Progenitor cell of endocrine pancreas (in vitro differentiated cells): ENCODE measurements around the gene SAMHD1. TPM values are rescaled to one million over a fixed set of nuclear protein-coding genes. Genes with fewer than 3 reads are reported as not detected.
"Not testable (repeated sequence)": the region's sequence is repeated elsewhere in the genome, so short reads cannot be mapped to it uniquely, and the experiment has no call there.

Source experiments
- DNase-seq: peaks from one replicate; pipeline ENCODE4 v3.0.0; 2021; ENCODE audit warnings: low spot score; ENCODE audit not compliant: unreplicated experiment
- H3K27ac Mint-ChIP-seq: 2 replicates; pipeline ENCODE4 v1.8.0; 2021; ENCODE audit warnings: mild to moderate bottlenecking, moderate library complexity, mixed read lengths
- H3K27me3 Mint-ChIP-seq: 2 replicates; pipeline ENCODE4 v1.8.0; 2021; ENCODE audit warnings: mixed read lengths
- H3K36me3 Mint-ChIP-seq: 2 replicates; pipeline ENCODE4 v1.8.0; 2022; ENCODE audit warnings: mixed read lengths; ENCODE audit not compliant: insufficient read depth
- H3K4me1 Mint-ChIP-seq: 2 replicates; pipeline ENCODE4 v1.8.0; 2021; ENCODE audit warnings: low read depth, mixed read lengths
- H3K4me3 Mint-ChIP-seq: 2 replicates; pipeline ENCODE4 v1.8.0; 2021; ENCODE audit warnings: low read depth, mild to moderate bottlenecking, moderate library complexity, mixed read lengths
- H3K9me3 Mint-ChIP-seq: 2 replicates; pipeline ENCODE4 v1.8.0; 2021; ENCODE audit warnings: low read depth, mixed read lengths
- CTCF ChIP-seq: fragments of 200-600 bp; sonication (generic); IDR thresholded peaks from one replicate; pipeline ENCODE4 v1.5.0; 2021; ENCODE audit warnings: antibody characterized with exemption, mild to moderate bottlenecking; ENCODE audit not compliant: unreplicated experiment
- long read RNA-seq: library from polyadenylated mRNA; unstranded; transcript quantifications from one replicate; pipeline ENCODE4 v2.0.0, GENCODE V29; 2020
- total RNA-seq: library from RNA; stranded (reverse); gene quantifications from 2 replicates; pipeline ENCODE4 v1.2.1, GENCODE V29; 2021

SAMHD1 gene
- 15.1 and 17.1 TPM in 2 replicates for total RNA-seq
- long read RNA-seq, full-length matches to known transcripts, result 19 of 23 reads
- long read RNA-seq, partial matches to known transcripts, result 1 of 23 reads
- long read RNA-seq, other reads (novel, unspliced or antisense), result 3 of 23 reads

- peaks cover 16% of the 10 kb centered on the region for H3K4me1 Mint-ChIP-seq
- H3K27me3 Mint-ChIP-seq, result peaks cover 12% of the 10 kb centered on the region
- no peak for TF ChIP-seq CTCF
- no peaks in the 10 kb centered on the region for H3K9me3 Mint-ChIP-seq
- H3K4me3 Mint-ChIP-seq, result peak within 1 kb of the TSS; percentile 88
- peak within 1 kb of the TSS; percentile 91 for H3K27ac Mint-ChIP-seq
- H3K36me3 Mint-ChIP-seq, result no peaks in the 10 kb centered on the region
- DNase-seq, result peak; percentile 96
These were observed at the start of gene SAMHD1 for GRCh38 chr20:36951198-36951978. Gene SAMHD1, minus strand, starts transcription at chr20:36951708. Its CDS starts 65 bp downstream, at chr20:36951643.

GRCh38 chr20:37000171-37000570, 48.7 kb upstream of the SAMHD1 start:
- H3K36me3 Mint-ChIP-seq, result peaks cover 38% of the 10 kb centered on the region
- H3K9me3 Mint-ChIP-seq, DNase-seq, H3K27me3 Mint-ChIP-seq, H3K4me3 Mint-ChIP-seq, H3K27ac Mint-ChIP-seq, H3K4me1 Mint-ChIP-seq: not testable (repeated sequence)

- Mint-ChIP-seq H3K36me3 (peaks cover 47% of the 10 kb centered on the region), H3K27me3 (no peaks in the 10 kb centered on the region), H3K4me3 (no peak overlapping the region), H3K9me3 (peaks cover 12% of the 10 kb centered on the region), H3K4me1 (peaks cover 2% of the 10 kb centered on the region), H3K27ac (peak overlapping the region; percentile 17)
- DNase-seq, result no peak
- no peak for TF ChIP-seq CTCF
These were observed 47.1 kb upstream of the SAMHD1 start for GRCh38 chr20:36998652-36999051.

GRCh38 chr20:36997121-36997520, 45.6 kb upstream of the SAMHD1 start:
- peaks cover 2% of the 10 kb centered on the region for H3K4me1 Mint-ChIP-seq
- no peak for TF ChIP-seq CTCF
- no peak overlapping the region for H3K4me3 Mint-ChIP-seq
- H3K36me3 Mint-ChIP-seq, result peaks cover 43% of the 10 kb centered on the region
- no peak overlapping the region for H3K27ac Mint-ChIP-seq
- H3K27me3 Mint-ChIP-seq, result no peaks in the 10 kb centered on the region
- H3K9me3 Mint-ChIP-seq, result peaks cover 19% of the 10 kb centered on the region
- no peak for DNase-seq

GRCh38 chr20:36994221-36994620, 42.7 kb upstream of the SAMHD1 start:
- H3K9me3 Mint-ChIP-seq, result peaks cover 19% of the 10 kb centered on the region

GRCh38 chr20:36992802-36993334, 41.4 kb upstream of the SAMHD1 start:
- peaks cover 4% of the 10 kb centered on the region for H3K4me1 Mint-ChIP-seq
- DNase-seq, result no peak
- no peak overlapping the region for H3K4me3 Mint-ChIP-seq
- no peaks in the 10 kb centered on the region for H3K27me3 Mint-ChIP-seq
- no peak for TF ChIP-seq CTCF
- no peak overlapping the region for H3K27ac Mint-ChIP-seq
- H3K9me3 Mint-ChIP-seq, result peaks cover 19% of the 10 kb centered on the region
- peaks cover 30% of the 10 kb centered on the region for H3K36me3 Mint-ChIP-seq

More at GRCh38 chr20:36994221-36994620, 42.7 kb upstream of the SAMHD1 start:
- not testable (repeated sequence) for H3K4me3 Mint-ChIP-seq, H3K4me1 Mint-ChIP-seq, H3K27ac Mint-ChIP-seq, H3K27me3 Mint-ChIP-seq, DNase-seq
- H3K36me3 Mint-ChIP-seq, result peaks cover 41% of the 10 kb centered on the region
